ENCODE measurements around the gene TESK2. TPM values are rescaled to one million over a fixed set of nuclear protein-coding genes. Genes with fewer than 3 reads are reported as not detected.

Gene TESK2
- total and polyA plus RNA-seq, 2 of the 13 experiments (the other 11 are each of a cell fraction or from before 2014, with no cell fraction given): 5.5 to 9.6 TPM

- TF ChIP-seq CBFB (CRISPR knock-in tag; IDR thresholded peaks at IDR 0.05): no peak
- TF ChIP-seq ZGPAT (CRISPR knock-in tag; IDR thresholded peaks at IDR 0.05): peak; percentile 37; the same call in 1 of the 2 replicates
- TF ChIP-seq ESRRA (CRISPR knock-in tag; IDR thresholded peaks at IDR 0.05; ENCODE audit: low read depth): peak; percentile 76
Observed at GRCh38 chr1:45335855-45336324, 155.1 kb downstream of the TESK2 start (continued).

- no peak overlapping the region for H2AFZ ChIP-seq (ENCODE audit: low read length)
- in situ Hi-C loops (cut with HindIII; ENCODE audit: extremely low pct_ligation_motif_present, low pct_unique_long_range_greater_than_20kb): no loop called here
- H4K20me1 ChIP-seq (ENCODE audit: insufficient read depth, low read length): no peaks in the 10 kb centered on the region
- H3K36me3 ChIP-seq (replicated peaks in 1 of 2; ENCODE audit: control insufficient read depth in 1 of 2, insufficient read depth in 2 of 2, low read length in 2 of 2): peaks cover 2 to 19% of the 10 kb centered on the region in 2 experiments; a peak in 4 of 5 replicates
- H3K4me1 ChIP-seq (ENCODE audit: insufficient read depth, low read length): peaks cover 51% of the 10 kb centered on the region
- no peak overlapping the region for H3K4me3 ChIP-seq (replicated peaks in 1 of 3; ENCODE audit: insufficient read depth in 1 of 3, low read depth in 2 of 3, low read length in 3 of 3)
- H3K9me3 ChIP-seq (ENCODE audit: low read length): no peaks in the 10 kb centered on the region
- H3K27me3 ChIP-seq (ENCODE audit: control insufficient read depth in 1 of 2, insufficient read depth in 2 of 2, low read length in 2 of 2): no peaks in the 10 kb centered on the region; a peak in 1 of 5 replicates
- 83% methylated on average over 9 of the region's 9 CpGs for WGBS (ENCODE audit: low lambda C conversion rate)
- DNase-seq (ENCODE audit: low spot score) (no peak), ATAC-seq (peak; percentile 17; the same call in 1 of the 3 replicates), FAIRE-seq (peak; percentile 47)
- H3K4me2 ChIP-seq (ENCODE audit: low read depth, low read length): no peak overlapping the region
- ChIA-PET POLR2A (interaction anchor here (1.4 to 8.4 kb wide), 3 partner anchors 16 to 322 kb away, joined by 3 to 159 read pairs (median 9); partner anchors contain the start of genes HECTD3 and UROD), CTCF (ENCODE audit: low intra/inter-chr PET ratio, low total read pairs) (no interaction called here)
- intact Hi-C loops (cut with micrococcal nuclease; ENCODE audit: unreplicated experiment): no loop called here
- peak overlapping the region; percentile 65; the same call in 1 of the 2 replicates for H3K9ac ChIP-seq (ENCODE audit: insufficient read depth, low read depth, low read length)
- H3K27ac ChIP-seq (ENCODE audit: extremely low read length, insufficient read depth, low read length): peak overlapping the region; percentile 91
- peaks cover 7% of the 10 kb centered on the region for H3K79me2 ChIP-seq (ENCODE audit: insufficient read depth, low read length)
- BruUV-seq (replicated peaks): no TSS peak
- no peak for TF ChIP-seq CENPBD1 (CRISPR knock-in tag; IDR thresholded peaks at IDR 0.05; ENCODE audit: borderline replicate concordance, low read depth)
- no peak for TF ChIP-seq ISX (CRISPR knock-in tag; conservative IDR thresholded peaks at IDR 0.05)
- TF ChIP-seq NFAT5 (CRISPR knock-in tag; IDR thresholded peaks at IDR 0.05): no peak
- TF ChIP-seq TGIF2 (CRISPR knock-in tag; IDR thresholded peaks at IDR 0.05): no peak
- TF ChIP-seq ZNF746 (CRISPR knock-in tag; IDR thresholded peaks at IDR 0.05): no peak
- TF ChIP-seq ZNF430 (CRISPR knock-in tag; IDR thresholded peaks at IDR 0.05): no peak
- no peak for TF ChIP-seq SOX13 (IDR thresholded peaks at IDR 0.05)
- no peak for TF ChIP-seq SOX13 (CRISPR knock-in tag; conservative IDR thresholded peaks at IDR 0.05 in 1 of 2, IDR thresholded peaks at IDR 0.05 in 1 of 2)
- TF ChIP-seq ZNF740 (CRISPR knock-in tag; IDR thresholded peaks at IDR 0.05): no peak
- TF ChIP-seq XRCC5 (optimal IDR thresholded peaks at IDR 0.05; ENCODE audit: low read length): peak; percentile 16
- TF ChIP-seq KLF15 (CRISPR knock-in tag; IDR thresholded peaks at IDR 0.05; ENCODE audit: borderline replicate concordance): no peak
Observed at GRCh38 chr1:45334308-45335245, 156.4 kb downstream of the TESK2 start.
